ENCODE results near the gene TULP1. TPM values are rescaled to one million over a fixed set of nuclear protein-coding genes. Genes with fewer than 3 reads are reported as not detected.

Gene TULP1
- total and polyA plus RNA-seq, 2 of the 13 experiments (the other 11 are each of a cell fraction or from before 2014, with no cell fraction given) = not detected

DNA sequence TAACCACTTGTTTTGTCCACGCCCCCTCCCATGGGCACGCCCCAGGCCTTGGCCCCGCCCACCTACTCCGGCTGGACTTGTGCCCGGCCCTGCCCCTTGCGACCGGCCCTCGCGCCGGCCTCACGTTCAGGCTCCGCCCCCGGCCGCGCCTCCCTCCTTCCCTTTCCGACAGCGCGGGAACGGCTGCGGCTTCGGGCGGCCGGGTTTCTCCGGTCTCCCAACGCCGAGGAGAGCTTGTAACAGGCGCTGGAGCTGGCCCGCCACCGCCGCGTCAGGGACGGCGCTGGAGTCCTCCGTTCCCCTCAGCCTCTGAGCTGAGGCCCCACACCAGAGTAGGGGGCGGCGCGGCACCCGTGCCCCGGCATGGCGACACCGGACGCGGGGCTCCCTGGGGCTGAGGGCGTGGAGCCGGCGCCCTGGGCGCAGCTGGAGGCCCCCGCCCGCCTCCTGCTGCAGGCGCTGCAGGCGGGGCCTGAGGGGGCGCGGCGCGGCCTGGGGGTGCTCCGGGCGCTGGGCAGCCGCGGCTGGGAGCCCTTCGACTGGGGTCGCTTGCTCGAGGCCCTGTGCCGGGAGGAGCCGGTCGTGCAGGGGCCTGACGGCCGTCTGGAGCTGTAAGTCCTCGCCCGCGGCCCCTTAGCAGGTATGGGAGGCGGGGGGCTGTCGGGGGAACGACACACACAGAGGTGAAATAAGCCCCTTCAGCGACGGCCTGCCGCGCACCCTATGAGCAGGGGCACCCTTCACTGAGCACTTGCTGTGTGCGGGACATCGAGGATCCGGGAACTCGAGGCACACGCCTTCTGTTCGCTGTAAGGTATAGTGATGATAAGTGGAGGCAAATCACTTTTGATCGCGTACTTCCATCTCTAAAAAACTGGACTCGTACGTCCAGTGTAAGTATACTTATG lies 60.3 kb downstream of the TULP1 start, which contains the start of gene FANCE (continued):
- TF ChIP-seq ISL2 (CRISPR knock-in tag; IDR thresholded peaks at IDR 0.05) = no peak; the same call in 1 of the 2 replicates
- TF ChIP-seq GABPA (IDR thresholded peaks at IDR 0.05; ENCODE audit: low read depth, low read length) = no peak
- no peak for TF ChIP-seq GABPA (CRISPR knock-in tag; IDR thresholded peaks at IDR 0.05; ENCODE audit: low read depth)
- no peak for TF ChIP-seq NFE2L2 (IDR thresholded peaks at IDR 0.05; ENCODE audit: low read length)
- TF ChIP-seq SKI (IDR thresholded peaks at IDR 0.05; ENCODE audit: partially characterized antibody) = no peak
- TF ChIP-seq SMC3 (IDR thresholded peaks at IDR 0.05; ENCODE audit: low read length) = no peak
- TF ChIP-seq ZSCAN9 (CRISPR knock-in tag; IDR thresholded peaks at IDR 0.05; ENCODE audit: borderline replicate concordance) = peak; percentile 90
- peak; percentile 55; the same call in 1 of the 2 replicates for TF ChIP-seq ZNF879 (CRISPR knock-in tag; IDR thresholded peaks at IDR 0.05)
- TF ChIP-seq ZNF713 (CRISPR knock-in tag; IDR thresholded peaks at IDR 0.05) = 0 out of 2 replicates have a peak, but pooled peaks have one; percentile 61
- peak; percentile 49; the same call in 1 of the 2 replicates for TF ChIP-seq MAF1 (CRISPR knock-in tag; IDR thresholded peaks at IDR 0.05; ENCODE audit: borderline replicate concordance)
- TF ChIP-seq, protein P1, sequence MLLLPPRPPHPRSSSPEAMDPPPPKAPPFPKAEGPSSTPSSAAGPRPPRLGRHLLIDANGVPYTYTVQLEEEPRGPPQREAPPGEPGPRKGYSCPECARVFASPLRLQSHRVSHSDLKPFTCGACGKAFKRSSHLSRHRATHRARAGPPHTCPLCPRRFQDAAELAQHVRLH (CRISPR knock-in tag; IDR thresholded peaks at IDR 0.05; ENCODE audit: borderline replicate concordance, low read depth) = 0 out of 2 replicates have a peak, but pooled peaks have one; percentile 72
- TF ChIP-seq NKX3-1 (CRISPR knock-in tag; IDR thresholded peaks at IDR 0.05) = peak; percentile 52; the same call in 1 of the 2 replicates
- TF ChIP-seq, protein P2, sequence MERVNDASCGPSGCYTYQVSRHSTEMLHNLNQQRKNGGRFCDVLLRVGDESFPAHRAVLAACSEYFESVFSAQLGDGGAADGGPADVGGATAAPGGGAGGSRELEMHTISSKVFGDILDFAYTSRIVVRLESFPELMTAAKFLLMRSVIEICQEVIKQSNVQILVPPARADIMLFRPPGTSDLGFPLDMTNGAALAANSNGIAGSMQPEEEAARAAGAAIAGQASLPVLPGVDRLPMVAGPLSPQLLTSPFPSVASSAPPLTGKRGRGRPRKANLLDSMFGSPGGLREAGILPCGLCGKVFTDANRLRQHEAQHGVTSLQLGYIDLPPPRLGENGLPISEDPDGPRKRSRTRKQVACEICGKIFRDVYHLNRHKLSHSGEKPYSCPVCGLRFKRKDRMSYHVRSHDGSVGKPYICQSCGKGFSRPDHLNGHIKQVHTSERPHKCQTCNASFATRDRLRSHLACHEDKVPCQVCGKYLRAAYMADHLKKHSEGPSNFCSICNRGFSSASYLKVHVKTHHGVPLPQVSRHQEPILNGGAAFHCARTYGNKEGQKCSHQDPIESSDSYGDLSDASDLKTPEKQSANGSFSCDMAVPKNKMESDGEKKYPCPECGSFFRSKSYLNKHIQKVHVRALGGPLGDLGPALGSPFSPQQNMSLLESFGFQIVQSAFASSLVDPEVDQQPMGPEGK (CRISPR knock-in tag; IDR thresholded peaks at IDR 0.05) = peak; percentile 75
- TF ChIP-seq, protein P3, sequence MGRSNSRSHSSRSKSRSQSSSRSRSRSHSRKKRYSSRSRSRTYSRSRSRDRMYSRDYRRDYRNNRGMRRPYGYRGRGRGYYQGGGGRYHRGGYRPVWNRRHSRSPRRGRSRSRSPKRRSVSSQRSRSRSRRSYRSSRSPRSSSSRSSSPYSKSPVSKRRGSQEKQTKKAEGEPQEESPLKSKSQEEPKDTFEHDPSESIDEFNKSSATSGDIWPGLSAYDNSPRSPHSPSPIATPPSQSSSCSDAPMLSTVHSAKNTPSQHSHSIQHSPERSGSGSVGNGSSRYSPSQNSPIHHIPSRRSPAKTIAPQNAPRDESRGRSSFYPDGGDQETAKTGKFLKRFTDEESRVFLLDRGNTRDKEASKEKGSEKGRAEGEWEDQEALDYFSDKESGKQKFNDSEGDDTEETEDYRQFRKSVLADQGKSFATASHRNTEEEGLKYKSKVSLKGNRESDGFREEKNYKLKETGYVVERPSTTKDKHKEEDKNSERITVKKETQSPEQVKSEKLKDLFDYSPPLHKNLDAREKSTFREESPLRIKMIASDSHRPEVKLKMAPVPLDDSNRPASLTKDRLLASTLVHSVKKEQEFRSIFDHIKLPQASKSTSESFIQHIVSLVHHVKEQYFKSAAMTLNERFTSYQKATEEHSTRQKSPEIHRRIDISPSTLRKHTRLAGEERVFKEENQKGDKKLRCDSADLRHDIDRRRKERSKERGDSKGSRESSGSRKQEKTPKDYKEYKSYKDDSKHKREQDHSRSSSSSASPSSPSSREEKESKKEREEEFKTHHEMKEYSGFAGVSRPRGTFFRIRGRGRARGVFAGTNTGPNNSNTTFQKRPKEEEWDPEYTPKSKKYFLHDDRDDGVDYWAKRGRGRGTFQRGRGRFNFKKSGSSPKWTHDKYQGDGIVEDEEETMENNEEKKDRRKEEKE (IDR thresholded peaks at IDR 0.05) = no peak
- TF ChIP-seq ZNF451 (CRISPR knock-in tag; IDR thresholded peaks at IDR 0.05) = peak; percentile 84; the same call in 1 of the 2 replicates
- TF ChIP-seq ZNF354B (CRISPR knock-in tag; IDR thresholded peaks at IDR 0.05) = peak; percentile 84; the same call in 1 of the 2 replicates
- TF ChIP-seq NFIC (IDR thresholded peaks at IDR 0.05; ENCODE audit: low read length) = no peak
- TF ChIP-seq KMT2B (CRISPR knock-in tag; IDR thresholded peaks at IDR 0.05) = peak; percentile 77; the same call in 1 of the 2 replicates
- TF ChIP-seq RFX1 (IDR thresholded peaks at IDR 0.05) = no peak
- TF ChIP-seq ZNF460 (CRISPR knock-in tag; IDR thresholded peaks at IDR 0.05; ENCODE audit: borderline replicate concordance) = no peak
- no peak for TF ChIP-seq ZNF383 (CRISPR knock-in tag; IDR thresholded peaks at IDR 0.05; ENCODE audit: borderline replicate concordance)
- TF ChIP-seq TBL1XR1 (IDR thresholded peaks at IDR 0.05; ENCODE audit: borderline replicate concordance, low read length, partially characterized antibody) = no peak
- peak; percentile 58; the same call in 1 of the 2 replicates for TF ChIP-seq TOPORS (CRISPR knock-in tag; IDR thresholded peaks at IDR 0.05)
- TF ChIP-seq ATAD3A (CRISPR knock-in tag; IDR thresholded peaks at IDR 0.05) = no peak
- no peak; the same call in 1 of the 2 replicates for TF ChIP-seq PHF20 (CRISPR knock-in tag; IDR thresholded peaks at IDR 0.05)
- no peak for TF ChIP-seq JARID2 (CRISPR knock-in tag; IDR thresholded peaks at IDR 0.05; ENCODE audit: insufficient replicate concordance)
- TF ChIP-seq ARNT2 (CRISPR knock-in tag; IDR thresholded peaks at IDR 0.05; ENCODE audit: low read depth) = peak; percentile 98
